Measurements from ENCODE around the gene RBM5.
A peak's percentile ranks its signal among the peaks of the same experiment; 100 is the strongest.

RBM5 gene

DNA sequence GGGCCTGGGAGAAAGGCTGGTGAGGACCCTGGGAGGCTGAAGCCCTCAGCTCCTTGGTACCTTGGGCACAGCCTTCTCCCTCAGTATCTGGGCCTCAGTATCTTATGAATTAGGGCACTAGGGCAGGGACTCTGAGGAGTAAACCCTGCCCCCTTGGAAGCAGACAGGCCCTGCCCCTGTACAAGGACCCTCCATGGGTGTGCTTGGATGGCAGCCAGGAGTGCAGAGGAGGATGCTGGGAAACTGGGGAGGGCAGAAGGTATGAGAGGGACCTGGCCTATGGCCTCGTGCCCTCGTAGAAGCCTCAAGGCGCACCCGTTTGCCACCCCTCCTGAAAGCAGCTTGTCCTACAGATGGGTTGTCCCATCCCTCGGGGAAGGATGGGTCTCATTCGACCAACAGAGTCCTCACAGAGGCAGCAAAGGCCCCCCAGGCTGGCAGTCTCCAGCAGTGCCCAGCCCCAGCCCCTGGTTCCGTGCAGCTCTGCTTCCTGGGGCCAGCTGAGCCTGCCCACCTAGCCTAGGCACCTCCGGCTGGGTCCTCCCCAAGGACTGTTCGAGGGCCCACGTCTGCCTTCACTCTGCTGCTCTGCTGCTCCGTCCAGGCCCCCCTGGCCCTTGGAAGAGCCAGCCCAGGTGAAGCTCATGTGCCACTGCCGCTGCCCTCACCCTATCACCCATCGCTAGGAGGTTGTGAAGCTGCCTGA, 51.2 kb downstream of the RBM5 start:
- TF ChIP-seq, protein P1, sequence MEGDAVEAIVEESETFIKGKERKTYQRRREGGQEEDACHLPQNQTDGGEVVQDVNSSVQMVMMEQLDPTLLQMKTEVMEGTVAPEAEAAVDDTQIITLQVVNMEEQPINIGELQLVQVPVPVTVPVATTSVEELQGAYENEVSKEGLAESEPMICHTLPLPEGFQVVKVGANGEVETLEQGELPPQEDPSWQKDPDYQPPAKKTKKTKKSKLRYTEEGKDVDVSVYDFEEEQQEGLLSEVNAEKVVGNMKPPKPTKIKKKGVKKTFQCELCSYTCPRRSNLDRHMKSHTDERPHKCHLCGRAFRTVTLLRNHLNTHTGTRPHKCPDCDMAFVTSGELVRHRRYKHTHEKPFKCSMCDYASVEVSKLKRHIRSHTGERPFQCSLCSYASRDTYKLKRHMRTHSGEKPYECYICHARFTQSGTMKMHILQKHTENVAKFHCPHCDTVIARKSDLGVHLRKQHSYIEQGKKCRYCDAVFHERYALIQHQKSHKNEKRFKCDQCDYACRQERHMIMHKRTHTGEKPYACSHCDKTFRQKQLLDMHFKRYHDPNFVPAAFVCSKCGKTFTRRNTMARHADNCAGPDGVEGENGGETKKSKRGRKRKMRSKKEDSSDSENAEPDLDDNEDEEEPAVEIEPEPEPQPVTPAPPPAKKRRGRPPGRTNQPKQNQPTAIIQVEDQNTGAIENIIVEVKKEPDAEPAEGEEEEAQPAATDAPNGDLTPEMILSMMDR (conservative IDR thresholded peaks at IDR 0.05): no peak
- TF ChIP-seq ZFX (IDR thresholded peaks at IDR 0.05): no peak
- no peak overlapping the region for H3K27ac ChIP-seq

GRCh38 chr3:50140990-50141389, 52.3 kb downstream of the RBM5 start:
- TF ChIP-seq, protein P1 (conservative IDR thresholded peaks at IDR 0.05): no peak
- no peak for TF ChIP-seq ZFX (IDR thresholded peaks at IDR 0.05)
- no peak overlapping the region for H3K27ac ChIP-seq

- TF ChIP-seq, protein P1 (conservative IDR thresholded peaks at IDR 0.05): no peak
- no peak for TF ChIP-seq ZFX (IDR thresholded peaks at IDR 0.05)
- no peak overlapping the region for H3K27ac ChIP-seq
Observed at GRCh38 chr3:50146316-50146901, 57.7 kb downstream of the RBM5 start.

- TF ChIP-seq ZFX (IDR thresholded peaks at IDR 0.05): no peak
- TF ChIP-seq, protein P1 (conservative IDR thresholded peaks at IDR 0.05): no peak
- no peak overlapping the region for H3K27ac ChIP-seq
Observed at GRCh38 chr3:50147016-50147415, 58.3 kb downstream of the RBM5 start.

- TF ChIP-seq, protein P1 (conservative IDR thresholded peaks at IDR 0.05): no peak
- TF ChIP-seq ZFX (IDR thresholded peaks at IDR 0.05): no peak
- H3K27ac ChIP-seq: no peak overlapping the region
Observed at GRCh38 chr3:50147447-50147846, 58.7 kb downstream of the RBM5 start.

DNA sequence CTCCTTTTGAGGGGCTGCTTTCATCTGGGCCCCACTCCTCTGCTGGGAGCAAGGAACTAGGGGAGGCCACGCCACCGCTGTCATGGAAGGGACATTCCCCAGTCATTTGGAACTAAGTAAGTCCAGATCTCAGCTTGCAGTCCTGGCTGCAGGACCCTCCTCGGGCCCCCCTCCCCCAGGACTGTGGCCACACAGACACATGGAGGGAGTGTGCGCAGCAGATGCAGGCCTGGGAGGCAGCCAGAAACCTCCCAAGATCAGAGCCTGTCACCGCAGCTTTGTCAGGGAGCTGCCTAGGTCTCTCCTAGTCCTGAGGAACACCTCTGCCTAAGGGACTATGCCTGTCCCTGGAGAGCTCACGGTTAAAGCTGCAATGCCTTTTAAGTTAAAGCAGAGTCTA, 59.1 kb downstream of the RBM5 start:
- TF ChIP-seq, protein P1 (conservative IDR thresholded peaks at IDR 0.05): no peak

GRCh38 chr3:50150404-50150750, 61.7 kb downstream of the RBM5 start:
- no peak for TF ChIP-seq ZFX (IDR thresholded peaks at IDR 0.05)
- TF ChIP-seq, protein P1 (conservative IDR thresholded peaks at IDR 0.05): no peak
- H3K27ac ChIP-seq: peak overlapping the region; percentile 44

More for the DNA sequence above, 59.1 kb downstream of the RBM5 start:
- no peak overlapping the region for H3K27ac ChIP-seq

Data from C4-2B (cell line).